GM19023 (cell line): Measurements from ENCODE around the gene MSRB1.
A peak's percentile ranks its signal among the peaks of the same experiment; 100 is the strongest.
"Not testable (repeated sequence)": the region's sequence is repeated elsewhere in the genome, so short reads cannot be mapped to it uniquely, and the experiment has no call there.

Experiments
- ATAC-seq: cut with Tn5 transposase; IDR thresholded peaks from one replicate; pipeline ENCODE4 v1.9.1; 2021; ENCODE audit warnings: mild to moderate bottlenecking, moderate library complexity; ENCODE audit not compliant: unreplicated experiment

Gene MSRB1

GRCh38 chr16:1941162-1942046 lies 1.6 kb downstream of the MSRB1 start:
- ATAC-seq, result no peak

- ATAC-seq, result no peak
Measured at GRCh38 chr16:1940273-1941161, 2.5 kb downstream of the MSRB1 start.

GRCh38 chr16:1939833-1940232 lies 3.2 kb downstream of the MSRB1 start:
- ATAC-seq, result not testable (repeated sequence)

GRCh38 chr16:1938910-1939309 lies 4.1 kb downstream of the MSRB1 start:
- ATAC-seq, result no peak

- ATAC-seq, result no peak
Measured at GRCh38 chr16:1938316-1938715, 4.7 kb downstream of the MSRB1 start.

GRCh38 chr16:1936945-1937479 lies 6.0 kb downstream of the MSRB1 start:
- no peak for ATAC-seq

GRCh38 chr16:1933097-1933661 lies 9.8 kb downstream of the MSRB1 start:
- no peak for ATAC-seq

- ATAC-seq, result no peak
Measured at GRCh38 chr16:1932050-1933028, 10.7 kb downstream of the MSRB1 start.

GRCh38 chr16:1930338-1930720 lies 12.7 kb downstream of the MSRB1 start:
- no peak for ATAC-seq

GRCh38 chr16:1929578-1930337 lies 13.2 kb downstream of the MSRB1 start:
- ATAC-seq, result peak; percentile 78

GRCh38 chr16:1929105-1929504 lies 13.9 kb downstream of the MSRB1 start:
- ATAC-seq, result no peak

GRCh38 chr16:1926271-1926670 lies 16.7 kb downstream of the MSRB1 start:
- ATAC-seq, result no peak

GRCh38 chr16:1924095-1924494 lies 18.9 kb downstream of the MSRB1 start:
- no peak for ATAC-seq

GRCh38 chr16:1923299-1924034 lies 19.5 kb downstream of the MSRB1 start:
- ATAC-seq, result no peak

- no peak for ATAC-seq
Measured at GRCh38 chr16:1922357-1922756, 20.6 kb downstream of the MSRB1 start.

GRCh38 chr16:1920727-1921171 lies 22.2 kb downstream of the MSRB1 start:
- no peak for ATAC-seq

GRCh38 chr16:1920122-1920521 lies 22.9 kb downstream of the MSRB1 start:
- ATAC-seq, result not testable (repeated sequence)

- no peak for ATAC-seq
Measured at GRCh38 chr16:1919327-1919998, 23.5 kb downstream of the MSRB1 start.
